Dendritic cell treated with granulocyte-macrophage colony-stimulating factor and Interleukin-4, amounts not matched to agents 40 ng/mL and 50 ng/mL, for 4 days (primary cell): ENCODE measurements around the gene SPDYE3.
"Not testable (repeated sequence)": the region's sequence is repeated elsewhere in the genome, so short reads cannot be mapped to it uniquely, and the experiment has no call there.

Experiments
- H3K27ac Mint-ChIP-seq: one replicate; pipeline ENCODE4 v1.8.0; 2022; ENCODE audit warnings: mild to moderate bottlenecking, mixed read lengths
- H3K27me3 Mint-ChIP-seq: one replicate; pipeline ENCODE4 v1.8.0; 2022; ENCODE audit warnings: mild to moderate bottlenecking, mixed read lengths
- H3K36me3 Mint-ChIP-seq: one replicate; pipeline ENCODE4 v1.8.0; 2022; ENCODE audit warnings: low read depth, mixed read lengths
- H3K4me1 Mint-ChIP-seq: one replicate; pipeline ENCODE4 v1.8.0; 2022; ENCODE audit warnings: low read depth, mixed read lengths
- H3K4me3 Mint-ChIP-seq: one replicate; pipeline ENCODE4 v1.8.0; 2022; ENCODE audit warnings: mild to moderate bottlenecking, moderate library complexity, mixed read lengths
- H3K9me3 Mint-ChIP-seq: one replicate; pipeline ENCODE4 v1.8.0; 2022; ENCODE audit warnings: mixed read lengths
- intact Hi-C: fragments of 100-400 bp; cut with micrococcal nuclease; formaldehyde crosslinking; loops from one replicate; pipeline ENCODE4 v1.15.0; 2022

Gene SPDYE3

DNA sequence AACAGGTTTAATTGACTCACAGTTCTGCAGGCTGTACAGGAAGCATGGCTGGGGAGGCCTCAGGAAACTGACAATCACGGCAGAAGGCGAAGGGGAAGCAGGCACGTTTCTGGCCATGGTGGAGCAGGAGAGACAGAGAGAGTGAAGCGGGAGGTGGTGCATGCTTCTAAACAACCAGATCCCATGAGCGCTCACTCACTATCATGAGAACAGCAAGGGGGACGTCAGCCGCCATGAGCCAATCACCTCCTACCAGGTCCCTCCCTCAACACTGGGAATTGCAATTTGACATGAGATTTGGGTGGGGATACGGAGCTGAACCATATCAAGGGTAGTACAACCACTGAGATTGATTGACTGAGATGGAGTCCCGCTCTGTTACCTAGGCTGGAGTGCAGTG, 18.2 kb downstream of the SPDYE3 start:
- H3K27me3 Mint-ChIP-seq, H3K4me1 Mint-ChIP-seq, intact Hi-C loops, H3K9me3 Mint-ChIP-seq, H3K27ac Mint-ChIP-seq, H3K4me3 Mint-ChIP-seq: not testable (repeated sequence)
- H3K36me3 Mint-ChIP-seq: peaks cover 34% of the 10 kb centered on the region

DNA sequence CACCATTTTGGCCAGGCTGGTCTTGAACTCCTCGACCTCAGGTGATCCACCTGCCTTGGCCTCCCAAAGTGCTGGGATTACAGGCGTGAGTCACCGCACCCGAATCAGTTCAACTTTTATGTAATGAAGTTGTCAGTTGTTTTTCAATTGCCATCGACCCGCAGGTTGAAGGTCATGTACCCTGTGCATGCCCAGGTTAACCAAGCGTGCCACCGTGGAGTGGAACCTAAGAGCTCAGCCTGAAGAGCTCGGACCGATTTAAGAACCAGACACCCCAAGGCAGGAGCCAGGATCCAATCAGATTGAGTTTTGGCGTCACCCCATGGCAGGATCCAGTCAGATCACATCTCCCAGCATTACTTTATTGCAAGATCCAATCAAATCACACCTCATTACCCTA, 19.4 kb downstream of the SPDYE3 start:
- H3K4me3 Mint-ChIP-seq, H3K9me3 Mint-ChIP-seq, H3K4me1 Mint-ChIP-seq, intact Hi-C loops, H3K27ac Mint-ChIP-seq, H3K27me3 Mint-ChIP-seq: not testable (repeated sequence)
- peaks cover 33% of the 10 kb centered on the region for H3K36me3 Mint-ChIP-seq

DNA sequence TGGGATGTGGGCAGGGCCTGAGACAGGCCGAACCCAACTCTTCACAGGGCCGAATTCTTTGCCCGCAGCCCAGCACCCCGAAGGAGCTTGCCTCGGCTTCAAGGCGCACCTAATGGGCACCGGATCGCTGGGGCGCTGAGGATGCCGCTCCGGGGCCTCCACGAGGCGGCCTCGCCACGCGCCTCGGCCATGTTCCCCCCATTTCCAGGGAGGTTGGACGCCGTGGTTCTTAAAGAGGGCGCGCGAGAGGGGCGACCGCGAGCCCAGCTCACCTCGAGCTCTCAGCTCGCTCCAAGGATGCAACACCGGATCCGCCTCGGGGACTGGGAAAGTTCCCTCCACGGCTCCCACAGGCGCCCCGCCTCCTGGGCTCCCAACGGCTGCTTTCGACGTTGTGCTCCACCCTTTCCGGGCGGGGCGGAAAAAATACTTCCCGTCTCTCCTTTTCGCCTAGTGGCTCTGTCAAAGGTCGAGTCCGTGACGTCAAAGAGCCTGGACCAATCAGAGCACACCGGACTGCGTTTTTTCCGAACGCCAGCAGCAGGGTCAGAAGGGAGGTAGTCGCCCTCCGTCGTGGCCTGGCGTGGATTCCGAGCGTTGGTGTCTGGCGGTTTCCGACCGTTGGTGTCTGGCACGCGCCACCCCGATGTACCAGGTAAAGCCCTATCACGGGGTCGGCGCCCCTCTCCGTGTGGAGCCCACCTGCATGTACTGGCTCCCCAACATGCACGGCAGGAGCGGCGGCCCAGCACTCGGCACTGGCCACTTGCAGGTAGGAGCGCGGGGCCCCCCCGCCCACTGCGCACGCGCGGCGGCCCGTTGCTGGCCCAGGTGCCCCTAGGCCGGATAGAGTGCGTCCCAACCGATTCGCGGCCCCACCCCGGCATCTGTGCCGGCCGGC, 28.3 kb downstream of the SPDYE3 start:
- Mint-ChIP-seq H3K27ac (peak overlapping the region; percentile 93), H3K4me1 (peaks cover 12% of the 10 kb centered on the region), H3K4me3 (peak overlapping the region; percentile 89), H3K36me3 (peaks cover 35% of the 10 kb centered on the region)
- H3K27me3 Mint-ChIP-seq, intact Hi-C loops, H3K9me3 Mint-ChIP-seq: not testable (repeated sequence)

DNA sequence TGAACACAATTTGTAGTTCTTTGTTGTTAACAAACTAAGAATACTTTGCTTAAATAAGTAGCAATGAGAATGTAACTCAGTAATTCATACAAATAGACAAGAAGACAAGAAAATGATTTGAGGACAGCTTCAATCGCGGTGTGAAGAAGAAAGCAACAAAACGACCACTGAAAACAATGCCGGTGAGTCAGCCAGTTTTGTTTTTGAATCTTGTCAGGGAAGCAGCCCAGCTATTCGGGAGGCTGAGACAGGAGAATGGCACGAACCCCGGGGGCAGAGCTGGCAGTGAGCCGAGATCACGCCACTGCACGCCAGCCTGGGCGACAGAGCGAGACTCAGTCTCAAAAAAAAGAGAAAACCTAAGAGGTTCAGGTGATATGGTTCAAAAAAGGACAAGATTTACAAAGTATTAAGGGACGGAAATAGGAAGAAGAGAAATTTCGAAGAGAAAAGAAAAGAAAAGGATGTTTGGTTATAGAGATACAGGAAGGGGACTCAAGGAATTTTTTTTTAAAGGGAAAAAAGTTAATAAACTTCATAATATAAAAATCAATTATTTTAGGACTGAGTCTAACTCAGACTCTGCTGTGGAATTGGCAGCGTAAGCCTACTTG, 30.7 kb downstream of the SPDYE3 start:
- H3K27ac Mint-ChIP-seq, H3K27me3 Mint-ChIP-seq, H3K4me3 Mint-ChIP-seq, H3K9me3 Mint-ChIP-seq, intact Hi-C loops: not testable (repeated sequence)
- peaks cover 57% of the 10 kb centered on the region for H3K36me3 Mint-ChIP-seq
- H3K4me1 Mint-ChIP-seq: peaks cover 12% of the 10 kb centered on the region

DNA sequence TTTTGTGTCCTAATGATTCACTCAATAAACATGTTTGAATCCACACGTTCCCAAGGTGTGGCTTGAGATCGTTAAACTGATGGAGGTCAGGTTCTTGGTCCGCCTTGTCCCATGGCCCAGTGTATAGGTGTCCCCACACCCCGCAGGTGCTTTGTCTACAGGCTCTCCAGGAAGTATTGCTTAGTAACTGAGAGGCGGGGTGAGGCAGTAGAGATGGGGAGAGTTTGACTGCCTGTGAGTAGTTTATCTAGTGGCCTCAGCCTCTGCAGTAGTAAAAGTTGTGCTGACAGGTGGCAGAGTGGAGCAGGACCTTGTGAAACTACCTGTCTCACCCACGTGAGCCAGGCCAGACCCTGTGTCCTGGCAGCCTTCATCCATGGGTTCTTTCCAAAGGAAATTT, 33.8 kb downstream of the SPDYE3 start:
- H3K9me3 Mint-ChIP-seq, intact Hi-C loops, H3K27ac Mint-ChIP-seq, H3K4me3 Mint-ChIP-seq, H3K27me3 Mint-ChIP-seq: not testable (repeated sequence)
- Mint-ChIP-seq H3K4me1 (peaks cover 13% of the 10 kb centered on the region), H3K36me3 (peaks cover 79% of the 10 kb centered on the region)

DNA sequence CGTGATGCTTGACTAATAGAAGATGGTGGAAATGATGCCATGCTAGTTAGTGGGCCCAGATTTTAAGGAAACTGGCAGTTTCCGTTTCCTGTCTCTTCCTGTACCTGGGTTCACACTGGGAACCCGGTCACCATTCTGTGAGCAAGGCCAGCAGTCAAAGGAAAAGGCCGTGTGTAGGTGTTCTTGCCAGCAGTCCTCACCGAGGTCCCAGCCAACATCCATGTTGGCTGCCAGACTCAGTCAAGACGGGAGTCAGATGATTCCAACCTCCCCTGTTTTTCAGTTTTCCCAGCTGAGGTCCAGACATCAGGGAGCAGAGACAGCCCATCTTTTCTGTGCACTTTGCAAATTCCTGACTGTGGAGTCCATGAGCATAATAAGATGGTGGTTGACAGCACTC, 35.3 kb downstream of the SPDYE3 start:
- Mint-ChIP-seq H3K9me3 (no peaks in the 10 kb centered on the region), H3K4me1 (peaks cover 13% of the 10 kb centered on the region), H3K27me3 (no peaks in the 10 kb centered on the region), H3K36me3 (peaks cover 89% of the 10 kb centered on the region), H3K4me3 (no peak overlapping the region), H3K27ac (no peak overlapping the region)
- intact Hi-C loops: no loop called here

DNA sequence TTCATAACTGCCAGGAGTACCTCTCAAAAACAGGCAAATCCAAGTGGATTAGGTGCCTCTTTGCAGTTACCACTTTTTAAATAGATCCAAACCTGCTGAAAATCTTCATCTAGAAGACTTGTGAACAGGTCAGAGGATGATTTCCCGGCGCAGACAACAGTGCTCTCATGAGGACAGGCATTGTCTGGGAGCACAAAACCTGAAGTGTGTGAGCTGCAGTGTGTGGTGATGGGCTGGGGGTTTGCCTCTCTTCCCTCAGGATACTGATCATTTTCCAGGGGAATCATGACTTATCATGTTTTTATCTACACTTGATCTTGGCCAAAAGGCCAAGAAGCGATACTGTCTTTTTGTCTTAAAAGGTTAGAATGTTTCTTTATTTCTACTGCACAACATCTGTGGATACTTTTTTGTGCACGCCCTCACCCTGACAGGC, 36.6 kb downstream of the SPDYE3 start:
- H3K9me3 Mint-ChIP-seq, H3K4me3 Mint-ChIP-seq, intact Hi-C loops, H3K4me1 Mint-ChIP-seq, H3K27me3 Mint-ChIP-seq: not testable (repeated sequence)
- H3K36me3 Mint-ChIP-seq: peaks cover 89% of the 10 kb centered on the region
- peak overlapping the region; percentile 67 for H3K27ac Mint-ChIP-seq

DNA sequence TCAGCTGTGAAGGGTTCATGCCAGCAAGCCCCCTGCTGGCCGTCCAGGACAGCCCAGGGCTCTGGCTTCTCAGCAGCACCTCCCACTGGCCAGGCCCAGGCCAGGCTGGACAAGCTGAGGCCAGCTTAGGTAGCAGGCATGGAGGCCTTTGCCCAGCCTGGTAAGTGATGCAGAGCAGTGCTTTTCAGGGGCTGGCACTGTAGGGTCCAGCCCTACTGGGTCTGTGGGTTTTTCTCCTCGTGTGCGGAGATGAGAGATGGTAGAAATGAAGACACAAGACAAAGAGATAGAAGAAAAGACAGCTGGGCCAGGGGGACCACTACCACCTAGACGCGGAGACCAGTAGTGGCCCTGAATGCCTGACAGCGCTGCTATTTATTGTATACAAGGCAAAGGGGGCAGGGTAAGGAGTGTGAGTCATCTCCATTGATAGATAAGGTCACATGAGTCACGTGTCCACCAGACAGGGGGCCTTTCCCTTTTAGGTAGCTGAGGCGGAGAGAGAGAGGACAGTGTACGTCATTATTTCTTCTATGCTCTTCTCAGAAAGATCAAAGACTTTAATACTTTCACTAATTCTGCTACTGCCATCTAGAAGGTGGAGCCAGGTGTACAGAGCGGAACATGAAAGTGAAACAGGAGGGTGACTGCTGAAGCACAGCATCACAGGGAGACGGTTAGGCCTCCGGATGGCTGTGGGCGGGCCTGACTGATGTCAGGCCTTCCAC, 37.2 kb downstream of the SPDYE3 start:
- intact Hi-C loops, H3K9me3 Mint-ChIP-seq: not testable (repeated sequence)

DNA sequence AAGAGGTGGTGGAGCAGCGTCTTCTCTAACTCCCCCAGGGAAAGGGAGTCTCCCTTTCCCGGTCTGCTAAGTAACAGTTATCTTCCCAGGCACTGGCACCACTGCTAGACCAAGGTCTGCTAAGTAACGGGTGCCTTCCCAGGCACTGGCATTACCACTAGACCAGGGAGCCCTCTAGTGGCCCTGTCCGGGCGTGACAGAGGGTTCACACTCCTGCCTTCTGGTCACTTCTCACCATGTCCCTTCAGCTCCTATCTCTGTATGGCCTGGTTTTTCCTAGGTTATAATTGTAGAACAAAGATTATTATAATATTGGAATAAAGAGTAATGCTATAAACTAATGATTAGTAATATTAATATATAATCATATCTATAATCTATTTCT, 37.8 kb downstream of the SPDYE3 start:
- intact Hi-C loops: not testable (repeated sequence)
- peak overlapping the region; percentile 67 for H3K27ac Mint-ChIP-seq

More for the DNA sequence above, 37.2 kb downstream of the SPDYE3 start:
- H3K4me3 Mint-ChIP-seq, H3K27me3 Mint-ChIP-seq, H3K4me1 Mint-ChIP-seq: not testable (repeated sequence)
- H3K27ac Mint-ChIP-seq: peak overlapping the region; percentile 67
- H3K36me3 Mint-ChIP-seq: peaks cover 89% of the 10 kb centered on the region

DNA sequence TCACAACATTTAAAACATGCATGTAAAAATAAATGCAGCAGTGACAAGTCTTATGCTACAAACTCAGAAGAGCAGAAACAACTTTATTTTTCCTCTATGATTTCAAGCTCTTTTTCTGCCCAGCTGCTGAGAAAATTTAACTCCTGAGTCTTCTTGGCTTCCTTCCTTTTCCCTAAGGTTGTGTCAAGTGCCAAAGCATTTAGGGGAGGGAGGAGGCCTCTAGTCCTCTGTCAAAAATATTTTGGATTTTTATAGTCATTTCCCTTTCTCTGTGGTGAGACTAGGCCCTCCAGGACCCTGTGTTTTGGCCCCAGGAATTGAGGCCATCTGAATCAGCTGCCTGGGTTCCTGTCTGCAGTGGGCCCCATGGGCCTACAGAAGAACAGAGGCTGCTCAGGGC, 39.4 kb downstream of the SPDYE3 start:
- Mint-ChIP-seq H3K4me3 (no peak overlapping the region), H3K9me3 (no peaks in the 10 kb centered on the region), H3K36me3 (peaks cover 89% of the 10 kb centered on the region), H3K27me3 (no peaks in the 10 kb centered on the region), H3K27ac (no peak overlapping the region), H3K4me1 (peaks cover 9% of the 10 kb centered on the region)
- intact Hi-C loops: no loop called here

More for the DNA sequence above, 37.8 kb downstream of the SPDYE3 start:
- not testable (repeated sequence) for H3K9me3 Mint-ChIP-seq, H3K4me3 Mint-ChIP-seq, H3K27me3 Mint-ChIP-seq, H3K4me1 Mint-ChIP-seq
- H3K36me3 Mint-ChIP-seq: peaks cover 89% of the 10 kb centered on the region

DNA sequence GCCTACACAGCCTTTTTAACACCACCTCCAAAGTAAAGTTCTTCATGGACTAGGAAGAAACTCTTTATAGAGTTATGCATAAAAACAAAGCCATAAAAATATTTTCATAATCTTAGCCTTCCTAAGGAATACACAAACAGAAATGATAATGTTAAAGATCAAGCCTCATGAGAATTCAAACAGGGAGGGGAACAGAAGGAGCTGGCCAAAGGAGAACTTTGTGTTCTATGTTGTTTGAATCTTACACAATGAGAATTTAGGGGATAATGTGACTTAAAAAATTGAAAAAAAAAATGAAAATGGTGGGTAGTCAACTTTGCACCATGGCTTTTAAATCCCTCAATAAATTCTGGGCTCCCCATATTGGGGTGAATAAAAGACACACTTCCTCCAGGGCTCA, 41.3 kb downstream of the SPDYE3 start:
- peaks cover 15% of the 10 kb centered on the region for H3K4me1 Mint-ChIP-seq
- no peak overlapping the region for H3K4me3 Mint-ChIP-seq
- peaks cover 91% of the 10 kb centered on the region for H3K36me3 Mint-ChIP-seq
- intact Hi-C loops: no loop called here
- H3K27me3 Mint-ChIP-seq: no peaks in the 10 kb centered on the region
- H3K27ac Mint-ChIP-seq: no peak overlapping the region
- no peaks in the 10 kb centered on the region for H3K9me3 Mint-ChIP-seq

DNA sequence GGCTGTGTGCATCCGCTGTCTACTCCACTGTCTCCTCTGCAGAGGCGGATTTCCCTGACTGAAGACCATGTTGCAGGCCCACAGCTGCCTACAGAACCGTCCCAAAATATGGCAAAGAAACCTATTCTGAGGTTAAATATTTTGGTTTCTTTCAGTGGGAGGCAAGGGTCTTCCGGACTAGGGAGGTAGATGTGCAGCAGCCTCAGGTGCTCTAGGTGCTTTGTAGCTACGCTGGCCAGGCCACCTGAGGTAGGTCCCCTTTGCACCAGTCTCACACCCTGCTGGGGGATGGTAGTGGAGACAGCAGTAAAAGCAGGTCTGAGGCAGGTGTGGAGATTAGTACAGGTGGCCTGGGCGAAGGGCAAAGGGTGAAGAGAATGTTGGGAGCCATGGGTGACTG, 42.3 kb downstream of the SPDYE3 start:
- intact Hi-C loops: no loop called here
- Mint-ChIP-seq H3K36me3 (peaks cover 95% of the 10 kb centered on the region), H3K27ac (no peak overlapping the region), H3K9me3 (no peaks in the 10 kb centered on the region), H3K27me3 (no peaks in the 10 kb centered on the region), H3K4me1 (peaks cover 10% of the 10 kb centered on the region), H3K4me3 (no peak overlapping the region)

DNA sequence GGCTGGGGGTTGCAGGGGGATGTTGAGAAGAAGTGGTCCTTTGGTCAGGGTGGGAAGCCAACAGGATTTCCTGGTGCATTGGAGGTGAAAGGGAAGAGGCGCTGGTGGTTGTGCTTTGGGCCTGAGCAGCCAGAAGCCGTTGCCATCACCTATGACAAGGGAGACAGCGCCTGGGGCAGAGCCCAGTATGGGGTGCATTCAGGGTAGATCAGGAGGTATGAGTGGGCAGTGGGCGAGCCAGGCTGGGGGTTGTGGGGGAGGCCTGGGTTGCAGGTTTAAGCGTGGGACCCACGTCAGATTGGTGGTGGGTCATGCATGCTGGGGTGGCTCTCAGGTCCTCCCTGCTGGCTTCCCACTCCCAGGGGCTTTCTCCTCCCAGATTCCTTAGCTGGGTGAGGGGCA, 44.2 kb downstream of the SPDYE3 start:
- peaks cover 100% of the 10 kb centered on the region for H3K36me3 Mint-ChIP-seq
- intact Hi-C loops: no loop called here
- H3K27ac Mint-ChIP-seq: peak overlapping the region; percentile 13
- peaks cover 15% of the 10 kb centered on the region for H3K4me1 Mint-ChIP-seq
- no peaks in the 10 kb centered on the region for H3K27me3 Mint-ChIP-seq
- H3K9me3 Mint-ChIP-seq: no peaks in the 10 kb centered on the region
- H3K4me3 Mint-ChIP-seq: no peak overlapping the region

DNA sequence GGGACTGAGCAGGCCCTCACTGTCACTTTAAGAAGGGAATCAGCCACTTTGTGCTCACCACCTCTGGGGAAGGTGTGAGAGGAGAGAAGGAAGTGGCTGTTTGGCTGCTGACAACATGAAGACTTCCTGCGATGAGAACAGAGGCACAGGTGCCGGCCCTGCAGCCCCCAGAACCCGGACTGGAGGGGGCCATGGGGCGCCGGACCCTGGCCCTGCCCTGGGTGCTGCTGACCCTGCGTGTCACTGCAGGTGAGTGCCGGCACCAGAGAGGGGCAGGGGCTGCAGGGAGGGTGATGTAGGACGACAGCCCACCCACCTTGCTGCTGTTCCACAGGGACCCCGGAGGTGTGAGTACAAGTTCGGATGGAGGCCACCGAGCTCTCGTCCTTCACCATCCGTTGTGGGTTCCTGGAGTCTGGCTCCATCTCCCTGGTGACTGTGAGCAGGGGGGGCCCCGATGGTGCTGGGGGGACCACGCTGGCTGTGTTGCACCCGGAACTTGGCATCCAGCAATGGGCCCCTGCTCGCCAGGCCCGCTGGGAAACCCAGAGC, 44.8 kb downstream of the SPDYE3 start:
- H3K27me3 Mint-ChIP-seq, intact Hi-C loops, H3K4me3 Mint-ChIP-seq, H3K27ac Mint-ChIP-seq, H3K9me3 Mint-ChIP-seq: not testable (repeated sequence)
- H3K36me3 Mint-ChIP-seq: peaks cover 100% of the 10 kb centered on the region
- peaks cover 18% of the 10 kb centered on the region for H3K4me1 Mint-ChIP-seq
